WTC11 (cell line): ENCODE results near the gene CPEB4. TPM values are rescaled to one million over a fixed set of nuclear protein-coding genes. Genes with fewer than 3 reads are reported as not detected.

ENCODE experiments used
- ATAC-seq: fragments of 200-7000 bp; cut with Tn5 transposase; 2 replicates; pipeline ENCODE4 v1.10.0; 2021; ENCODE audit warnings: mild to moderate bottlenecking, moderate library complexity
- CTCF ChIA-PET: fragments of 300-600 bp; sonication (Branson Sonifier 250); formaldehyde crosslinking; loops from one replicate; lab custom pipeline; 2021; ENCODE audit warnings: antibody characterized with exemption; lab: Charles Lee
- POLR2A ChIA-PET: fragments of 350-600 bp; sonication (Branson Sonifier 250); formaldehyde crosslinking; loops from one replicate; lab custom pipeline; 2021; ENCODE audit warnings: antibody characterized with exemption; lab: Charles Lee
- DNase-seq: peaks from one replicate; pipeline ENCODE4 v3.0.0; 2021; ENCODE audit warnings: low spot score
- H3K27ac Mint-ChIP-seq: 2 replicates; pipeline ENCODE4 v1.8.0; 2021; ENCODE audit warnings: mixed read lengths
- H3K27me3 Mint-ChIP-seq: 2 replicates; pipeline ENCODE4 v1.8.0; 2021; ENCODE audit warnings: low read depth, mild to moderate bottlenecking, moderate library complexity, mixed read lengths
- H3K36me3 Mint-ChIP-seq: 2 replicates; pipeline ENCODE4 v1.8.0; 2021; ENCODE audit warnings: mixed read lengths
- H3K4me1 Mint-ChIP-seq: 2 replicates; pipeline ENCODE4 v1.8.0; 2022; ENCODE audit warnings: mixed read lengths
- H3K4me3 Mint-ChIP-seq: 2 replicates; pipeline ENCODE4 v1.8.0; 2021; ENCODE audit warnings: mild to moderate bottlenecking, moderate library complexity, mixed read lengths
- H3K9me3 Mint-ChIP-seq: 2 replicates; pipeline ENCODE4 v1.8.0; 2021; ENCODE audit warnings: mixed read lengths
- ATF2 ChIP-seq: sonication (generic); formaldehyde crosslinking; IDR thresholded peaks from 2 replicates; pipeline ENCODE4 v1.8.1; 2022; ENCODE audit warnings: low read depth, missing genetic modification reagents, borderline replicate concordance
- CDX4 ChIP-seq: fragments of 250-450 bp; sonication (Bioruptor Pico); IDR thresholded peaks from 2 replicates; pipeline ENCODE4 v1.9.0; 2021; ENCODE audit warnings: moderate library complexity, mild to moderate bottlenecking, inconsistent platforms, borderline replicate concordance
- CREM ChIP-seq: sonication (generic); formaldehyde crosslinking; IDR thresholded peaks from 2 replicates; pipeline ENCODE4 v1.8.1; 2022; ENCODE audit warnings: mild to moderate bottlenecking, missing genetic modification reagents, moderate library complexity
- E2F1 ChIP-seq: sonication (generic); formaldehyde crosslinking; IDR thresholded peaks from 2 replicates; pipeline ENCODE4 v1.8.0; 2022; ENCODE audit warnings: mild to moderate bottlenecking, missing genetic modification reagents
- EMX1 ChIP-seq: fragments of 250-450 bp; sonication (Bioruptor Pico); IDR thresholded peaks from 2 replicates; pipeline ENCODE4 v1.8.0; 2021; ENCODE audit warnings: mild to moderate bottlenecking
- FOXJ3 ChIP-seq: sonication (generic); formaldehyde crosslinking; IDR thresholded peaks from 2 replicates; pipeline ENCODE4 v1.9.0; 2021; ENCODE audit warnings: missing genetic modification reagents, mild to moderate bottlenecking, borderline replicate concordance
- HMGA2 ChIP-seq: fragments of 250-450 bp; sonication (Bioruptor Pico); IDR thresholded peaks from 2 replicates; pipeline ENCODE4 v1.4.0; 2021; ENCODE audit warnings: mild to moderate bottlenecking, moderate library complexity
- OVOL2 ChIP-seq: fragments of 250-450 bp; sonication (Bioruptor Pico); IDR thresholded peaks from 2 replicates; pipeline ENCODE4 v1.9.0; 2021; ENCODE audit warnings: mild to moderate bottlenecking, borderline replicate concordance
- PRRX2 ChIP-seq: fragments of 250-450 bp; sonication (Bioruptor Pico); IDR thresholded peaks from 2 replicates; pipeline ENCODE4 v1.8.0; 2021; ENCODE audit warnings: mild to moderate bottlenecking
- TEAD1 ChIP-seq: sonication (generic); formaldehyde crosslinking; IDR thresholded peaks from 2 replicates; pipeline ENCODE4 v1.8.0; 2022; ENCODE audit warnings: mild to moderate bottlenecking, missing genetic modification reagents
- ZBTB21 ChIP-seq: sonication (generic); formaldehyde crosslinking; IDR thresholded peaks from 2 replicates; pipeline ENCODE4 v1.8.1; 2023; ENCODE audit warnings: mild to moderate bottlenecking, missing genetic modification reagents, borderline replicate concordance
- total RNA-seq: library from RNA; stranded (reverse); gene quantifications from 3 replicates; pipeline ENCODE4 v1.2.3, GENCODE V29; 2021
- TF ChIP-seq, protein P1 (sequence below): sonication (generic); formaldehyde crosslinking; IDR thresholded peaks from 2 replicates; pipeline ENCODE4 v1.8.0; 2022; ENCODE audit warnings: missing genetic modification reagents
- TF ChIP-seq, protein P2 (sequence below): sonication (generic); formaldehyde crosslinking; IDR thresholded peaks from 2 replicates; pipeline ENCODE4 v1.8.0; 2022; ENCODE audit warnings: mild to moderate bottlenecking, missing genetic modification reagents
- TF ChIP-seq, protein P3 (sequence below): fragments of 250-450 bp; sonication (Bioruptor Pico); IDR thresholded peaks from 2 replicates; pipeline ENCODE4 v1.9.0; 2021; ENCODE audit warnings: mild to moderate bottlenecking
- TF ChIP-seq, protein P4 (sequence below): fragments of 250-450 bp; sonication (Bioruptor Pico); conservative IDR thresholded peaks from 2 replicates; pipeline ENCODE4 v1.9.0; 2021; ENCODE audit warnings: mild to moderate bottlenecking

CPEB4 gene
- total RNA-seq, 1 experiment from 2014 or later = 12.7 TPM

GRCh38 chr5:173883347-173883924 lies 4.7 kb upstream of the CPEB4 start (continued):
- TF ChIP-seq CREM (no peak), CDX4 (CRISPR knock-in tag) (no peak)
- TF ChIP-seq, all 79 proteins: peak for 0

DNA sequence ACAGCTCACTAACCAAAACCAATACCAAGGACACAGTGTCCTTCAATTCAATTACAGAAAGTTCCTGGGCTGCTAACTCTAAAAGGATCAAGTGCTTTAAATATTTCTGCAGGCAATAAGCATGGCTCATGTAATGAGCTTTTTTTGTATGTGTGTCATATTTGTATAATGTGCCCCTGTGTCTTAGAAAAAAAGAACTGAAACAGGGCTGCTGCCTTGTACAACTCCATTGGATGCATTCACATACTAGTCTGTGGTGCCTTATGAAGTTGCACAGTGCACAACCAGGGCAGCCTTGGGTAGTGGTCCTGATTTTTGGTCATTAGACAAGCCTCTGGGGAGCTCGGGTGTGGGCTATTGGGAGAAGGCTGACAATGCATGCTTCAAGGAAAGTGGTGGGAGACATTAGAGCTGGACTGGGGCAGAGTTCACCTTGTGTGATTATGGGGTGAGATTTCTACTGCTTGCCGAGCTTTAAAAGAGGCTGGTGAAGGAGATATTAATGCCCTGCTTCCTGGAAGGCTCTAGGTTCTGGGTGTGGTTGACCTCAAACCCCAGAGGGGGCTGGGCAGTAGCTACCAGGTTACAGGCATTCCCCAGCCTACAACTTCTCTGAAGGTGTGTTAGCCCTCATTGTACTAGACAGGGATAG lies 3.6 kb upstream of the CPEB4 start:
- no peak for ATAC-seq
- POLR2A ChIA-PET = interaction anchor here (0.7 kb wide), 1 partner anchor 47 kb away, joined by 3 read pairs; no protein-coding TSS in a partner anchor
- H3K9me3 Mint-ChIP-seq = peaks cover 6% of the 10 kb centered on the region
- CTCF ChIA-PET = interaction anchor here (0.6 to 1.0 kb wide), 4 partner anchors 28 to 256 kb away, joined by 3 read pairs; no protein-coding TSS in a partner anchor
- TF ChIP-seq PRRX2 (CRISPR knock-in tag) (no peak), TEAD1 (CRISPR knock-in tag) (no peak), OVOL2 (no peak), FOXJ3 (CRISPR knock-in tag) (no peak), ZBTB21 (no peak)
- TF ChIP-seq, protein P1, sequence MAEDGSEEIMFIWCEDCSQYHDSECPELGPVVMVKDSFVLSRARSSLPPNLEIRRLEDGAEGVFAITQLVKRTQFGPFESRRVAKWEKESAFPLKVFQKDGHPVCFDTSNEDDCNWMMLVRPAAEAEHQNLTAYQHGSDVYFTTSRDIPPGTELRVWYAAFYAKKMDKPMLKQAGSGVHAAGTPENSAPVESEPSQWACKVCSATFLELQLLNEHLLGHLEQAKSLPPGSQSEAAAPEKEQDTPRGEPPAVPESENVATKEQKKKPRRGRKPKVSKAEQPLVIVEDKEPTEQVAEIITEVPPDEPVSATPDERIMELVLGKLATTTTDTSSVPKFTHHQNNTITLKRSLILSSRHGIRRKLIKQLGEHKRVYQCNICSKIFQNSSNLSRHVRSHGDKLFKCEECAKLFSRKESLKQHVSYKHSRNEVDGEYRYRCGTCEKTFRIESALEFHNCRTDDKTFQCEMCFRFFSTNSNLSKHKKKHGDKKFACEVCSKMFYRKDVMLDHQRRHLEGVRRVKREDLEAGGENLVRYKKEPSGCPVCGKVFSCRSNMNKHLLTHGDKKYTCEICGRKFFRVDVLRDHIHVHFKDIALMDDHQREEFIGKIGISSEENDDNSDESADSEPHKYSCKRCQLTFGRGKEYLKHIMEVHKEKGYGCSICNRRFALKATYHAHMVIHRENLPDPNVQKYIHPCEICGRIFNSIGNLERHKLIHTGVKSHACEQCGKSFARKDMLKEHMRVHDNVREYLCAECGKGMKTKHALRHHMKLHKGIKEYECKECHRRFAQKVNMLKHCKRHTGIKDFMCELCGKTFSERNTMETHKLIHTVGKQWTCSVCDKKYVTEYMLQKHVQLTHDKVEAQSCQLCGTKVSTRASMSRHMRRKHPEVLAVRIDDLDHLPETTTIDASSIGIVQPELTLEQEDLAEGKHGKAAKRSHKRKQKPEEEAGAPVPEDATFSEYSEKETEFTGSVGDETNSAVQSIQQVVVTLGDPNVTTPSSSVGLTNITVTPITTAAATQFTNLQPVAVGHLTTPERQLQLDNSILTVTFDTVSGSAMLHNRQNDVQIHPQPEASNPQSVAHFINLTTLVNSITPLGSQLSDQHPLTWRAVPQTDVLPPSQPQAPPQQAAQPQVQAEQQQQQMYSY (CRISPR knock-in tag) = no peak
- TF ChIP-seq, protein P2, sequence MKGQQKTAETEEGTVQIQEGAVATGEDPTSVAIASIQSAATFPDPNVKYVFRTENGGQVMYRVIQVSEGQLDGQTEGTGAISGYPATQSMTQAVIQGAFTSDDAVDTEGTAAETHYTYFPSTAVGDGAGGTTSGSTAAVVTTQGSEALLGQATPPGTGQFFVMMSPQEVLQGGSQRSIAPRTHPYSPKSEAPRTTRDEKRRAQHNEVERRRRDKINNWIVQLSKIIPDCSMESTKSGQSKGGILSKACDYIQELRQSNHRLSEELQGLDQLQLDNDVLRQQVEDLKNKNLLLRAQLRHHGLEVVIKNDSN (CRISPR knock-in tag) = no peak
- no peak overlapping the region for H3K27ac Mint-ChIP-seq
- H3K36me3 Mint-ChIP-seq = no peaks in the 10 kb centered on the region
- peaks cover 25% of the 10 kb centered on the region for H3K4me1 Mint-ChIP-seq
- DNase-seq = no peak
- H3K4me3 Mint-ChIP-seq = no peak overlapping the region
- peaks cover 3% of the 10 kb centered on the region; the same call in 1 of the 2 replicates for H3K27me3 Mint-ChIP-seq

GRCh38 chr5:173885054-173885443 lies 3.1 kb upstream of the CPEB4 start:
- ChIA-PET CTCF (interaction anchor here (0.6 to 1.0 kb wide), 3 partner anchors 96 to 257 kb away, joined by 3 read pairs; no protein-coding TSS in a partner anchor), POLR2A (interaction anchor here (0.7 kb wide), 1 partner anchor 48 kb away, joined by 3 read pairs; no protein-coding TSS in a partner anchor)
- no peaks in the 10 kb centered on the region for H3K36me3 Mint-ChIP-seq
- ATAC-seq = no peak
- no peak for TF ChIP-seq ATF2
- no peak for TF ChIP-seq E2F1 (CRISPR knock-in tag)
- TF ChIP-seq, protein P3, sequence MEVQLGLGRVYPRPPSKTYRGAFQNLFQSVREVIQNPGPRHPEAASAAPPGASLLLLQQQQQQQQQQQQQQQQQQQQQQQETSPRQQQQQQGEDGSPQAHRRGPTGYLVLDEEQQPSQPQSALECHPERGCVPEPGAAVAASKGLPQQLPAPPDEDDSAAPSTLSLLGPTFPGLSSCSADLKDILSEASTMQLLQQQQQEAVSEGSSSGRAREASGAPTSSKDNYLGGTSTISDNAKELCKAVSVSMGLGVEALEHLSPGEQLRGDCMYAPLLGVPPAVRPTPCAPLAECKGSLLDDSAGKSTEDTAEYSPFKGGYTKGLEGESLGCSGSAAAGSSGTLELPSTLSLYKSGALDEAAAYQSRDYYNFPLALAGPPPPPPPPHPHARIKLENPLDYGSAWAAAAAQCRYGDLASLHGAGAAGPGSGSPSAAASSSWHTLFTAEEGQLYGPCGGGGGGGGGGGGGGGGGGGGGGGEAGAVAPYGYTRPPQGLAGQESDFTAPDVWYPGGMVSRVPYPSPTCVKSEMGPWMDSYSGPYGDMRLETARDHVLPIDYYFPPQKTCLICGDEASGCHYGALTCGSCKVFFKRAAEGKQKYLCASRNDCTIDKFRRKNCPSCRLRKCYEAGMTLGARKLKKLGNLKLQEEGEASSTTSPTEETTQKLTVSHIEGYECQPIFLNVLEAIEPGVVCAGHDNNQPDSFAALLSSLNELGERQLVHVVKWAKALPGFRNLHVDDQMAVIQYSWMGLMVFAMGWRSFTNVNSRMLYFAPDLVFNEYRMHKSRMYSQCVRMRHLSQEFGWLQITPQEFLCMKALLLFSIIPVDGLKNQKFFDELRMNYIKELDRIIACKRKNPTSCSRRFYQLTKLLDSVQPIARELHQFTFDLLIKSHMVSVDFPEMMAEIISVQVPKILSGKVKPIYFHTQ = no peak
- no peak for TF ChIP-seq HMGA2
- TF ChIP-seq EMX1 (CRISPR knock-in tag) = no peak
- TF ChIP-seq, protein P4, sequence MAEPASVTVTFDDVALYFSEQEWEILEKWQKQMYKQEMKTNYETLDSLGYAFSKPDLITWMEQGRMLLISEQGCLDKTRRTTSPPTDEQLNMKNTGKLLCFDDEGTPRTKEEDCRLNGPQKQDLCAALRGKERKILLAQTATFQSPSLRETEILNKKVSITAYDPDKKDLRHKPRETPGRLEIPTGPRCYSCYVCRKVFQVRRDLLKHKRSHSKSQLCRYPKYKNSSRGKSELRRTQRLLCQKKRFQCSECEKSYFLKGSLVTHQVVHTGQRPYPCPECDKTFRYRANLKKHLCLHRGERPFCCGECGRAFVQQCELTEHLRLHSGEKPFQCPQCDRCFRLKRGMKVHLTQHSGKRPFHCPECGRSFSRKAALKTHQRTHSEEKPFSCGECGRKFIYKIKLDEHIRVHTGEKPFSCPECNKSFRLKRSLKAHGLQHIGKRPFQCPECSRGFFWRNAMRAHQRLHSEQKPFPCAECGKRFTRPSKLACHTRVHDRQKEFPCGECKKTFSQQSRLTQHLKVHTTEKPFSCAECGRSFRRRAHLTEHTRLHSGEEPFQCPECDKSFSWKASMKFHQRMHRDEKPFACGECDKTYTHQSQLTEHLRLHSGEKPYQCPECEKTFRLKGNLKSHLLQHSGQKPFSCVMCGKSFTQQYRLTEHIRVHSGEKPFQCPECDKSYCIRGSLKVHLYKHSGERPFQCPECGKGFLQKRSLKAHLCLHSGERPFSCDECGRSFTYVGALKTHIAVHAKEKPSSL (CRISPR knock-in tag) = no peak
- TF ChIP-seq, protein P2 (CRISPR knock-in tag) = no peak
- TF ChIP-seq OVOL2 = no peak
- DNase-seq = no peak
- no peak overlapping the region for H3K27ac Mint-ChIP-seq
- no peak overlapping the region for H3K4me3 Mint-ChIP-seq
- H3K4me1 Mint-ChIP-seq = peaks cover 31% of the 10 kb centered on the region
- H3K9me3 Mint-ChIP-seq = peaks cover 6% of the 10 kb centered on the region
- H3K27me3 Mint-ChIP-seq = peaks cover 3% of the 10 kb centered on the region; the same call in 1 of the 2 replicates
